GM21447 (cell line): ENCODE data around the gene GFER.
"Not testable (repeated sequence)": the region's sequence is repeated elsewhere in the genome, so short reads cannot be mapped to it uniquely, and the experiment has no call there.

Source experiments
- ATAC-seq: cut with Tn5 transposase; IDR thresholded peaks from one replicate; pipeline ENCODE4 v1.9.1; 2021; ENCODE audit not compliant: unreplicated experiment

The GFER gene

GRCh38 chr16:1983544-1984346 is at the start of gene GFER:
Gene GFER, plus strand, starts transcription at chr16:1984193. Its CDS starts 26 bp downstream, at chr16:1984219.
- peak; percentile 66 for ATAC-seq

- ATAC-seq = no peak
Observed at GRCh38 chr16:1936945-1937479, 47.0 kb upstream of the GFER start.

- no peak for ATAC-seq
Observed at GRCh38 chr16:1938316-1938715, 45.7 kb upstream of the GFER start.

GRCh38 chr16:1938910-1939309 is 45.1 kb upstream of the GFER start:
- no peak for ATAC-seq

- ATAC-seq = not testable (repeated sequence)
Observed at GRCh38 chr16:1939833-1940232, 44.2 kb upstream of the GFER start.

GRCh38 chr16:1940273-1941161 is 43.5 kb upstream of the GFER start:
- no peak for ATAC-seq

- no peak for ATAC-seq
Observed at GRCh38 chr16:1941162-1942046, 42.6 kb upstream of the GFER start.

GRCh38 chr16:1942047-1942809 is 41.8 kb upstream of the GFER start:
- no peak for ATAC-seq

- ATAC-seq = peak; percentile 86
Observed at GRCh38 chr16:1942810-1943726, 40.9 kb upstream of the GFER start, which contains the start of gene MSRB1. Gene MSRB1, minus strand, starts transcription at chr16:1943199. Its CDS starts 43 bp downstream, at chr16:1943156.

- ATAC-seq = no peak
Observed at GRCh38 chr16:1944612-1945199, 39.3 kb upstream of the GFER start.

- ATAC-seq = no peak
Observed at GRCh38 chr16:1945559-1946391, 38.2 kb upstream of the GFER start.

- ATAC-seq = no peak
Observed at GRCh38 chr16:1946495-1947368, 37.3 kb upstream of the GFER start.

GRCh38 chr16:1947369-1947670 is 36.7 kb upstream of the GFER start:
- ATAC-seq = no peak

- no peak for ATAC-seq
Observed at GRCh38 chr16:1949507-1949906, 34.5 kb upstream of the GFER start.

GRCh38 chr16:1950047-1950446 is 33.9 kb upstream of the GFER start:
- ATAC-seq = no peak

GRCh38 chr16:1950559-1950958 is 33.4 kb upstream of the GFER start:
- no peak for ATAC-seq

- no peak for ATAC-seq
Observed at GRCh38 chr16:1953734-1954133, 30.3 kb upstream of the GFER start.
